IMR-90 (cell line): Measurements from ENCODE around the gene CCND1. TPM values are rescaled to one million over a fixed set of nuclear protein-coding genes. Genes with fewer than 3 reads are reported as not detected.
"Not testable (repeated sequence)": the region's sequence is repeated elsewhere in the genome, so short reads cannot be mapped to it uniquely, and the experiment has no call there.

Source experiments
- ATAC-seq: fragments of 200-7000 bp; cut with Tn5 transposase; 2 replicates; pipeline ENCODE4 v1.9.1; 2020; ENCODE audit warnings: low read depth, mild to moderate bottlenecking, moderate library complexity
- BruUV-seq: library from RNA; stranded (reverse); fragments of 400-500 nt; replicated peaks from 2 replicates; lab custom pipeline; 2021; lab: Mats Ljungman, UMichigan
- CTCF ChIA-PET: fragments of 300-600 bp; formaldehyde crosslinking; extraction: SDS; loops from one replicate; lab custom pipeline; 2021; ENCODE audit warnings: antibody characterized with exemption; lab: Yijun Ruan, JAX
- POLR2A ChIA-PET: fragments of 300-600 bp; sonication (Branson Sonifier 250); formaldehyde crosslinking; loops from one replicate; lab custom pipeline; 2022; ENCODE audit warnings: antibody characterized with exemption; ENCODE audit not compliant: unreplicated experiment; lab: Charles Lee
- DNase-seq: peaks from one replicate; pipeline ENCODE4 v3.0.0; 2013
- H2AFZ ChIP-seq: replicated peaks from 2 replicates; pipeline ENCODE3; 2013; ENCODE audit warnings: low read length, mild to moderate bottlenecking; ENCODE audit not compliant: poor library complexity
- H2AK5ac ChIP-seq: 2 replicates; pipeline ENCODE4 v1.6.1; 2013; ENCODE audit warnings: low read depth, low read length, inconsistent platforms
- H2AK9ac ChIP-seq: replicated peaks from 2 replicates; pipeline ENCODE3; 2013; ENCODE audit warnings: mild to moderate bottlenecking, low read depth, low read length, moderate library complexity; ENCODE audit not compliant: poor library complexity
- H2BK120ac ChIP-seq: 2 replicates; pipeline ENCODE4 v1.6.1; 2013; ENCODE audit warnings: low read depth, low read length, inconsistent platforms
- H2BK15ac ChIP-seq: 3 replicates; pipeline ENCODE4 v1.6.1; 2013; ENCODE audit warnings: low read depth, low read length, inconsistent platforms
- H2BK20ac ChIP-seq: 2 replicates; pipeline ENCODE4 v1.6.1; 2013; ENCODE audit warnings: low read depth, mild to moderate bottlenecking, inconsistent platforms, low read length, moderate library complexity
- H2BK5ac ChIP-seq: 2 replicates; pipeline ENCODE4 v1.6.1; 2013; ENCODE audit warnings: mild to moderate bottlenecking, low read depth, low read length, inconsistent platforms; ENCODE audit not compliant: poor library complexity, severe bottlenecking
- H3K14ac ChIP-seq: replicated peaks from 2 replicates; pipeline ENCODE4 v1.6.1; 2013; ENCODE audit warnings: low read depth, low read length, inconsistent platforms
- H3K18ac ChIP-seq: 2 replicates; pipeline ENCODE4 v1.6.1; 2013; ENCODE audit warnings: low read depth, low read length, control low read depth
- H3K23ac ChIP-seq: 2 replicates; pipeline ENCODE4 v1.6.1; 2013; ENCODE audit warnings: low read depth, low read length, inconsistent platforms
- H3K27ac ChIP-seq: 2 replicates; pipeline ENCODE4 v1.5.1; 2013; ENCODE audit warnings: mild to moderate bottlenecking, control low read depth, low read length; ENCODE audit not compliant: insufficient read depth
- H3K27me3 ChIP-seq: 2 replicates; pipeline ENCODE4 v1.6.1; 2013; ENCODE audit warnings: low read length; ENCODE audit not compliant: control insufficient read depth, insufficient read depth
- H3K36me3 ChIP-seq: 2 replicates; pipeline ENCODE4 v1.6.1; 2013; ENCODE audit warnings: low read length, mixed read lengths; ENCODE audit not compliant: control insufficient read depth, insufficient read depth
- H3K4ac ChIP-seq: 2 replicates; pipeline ENCODE4 v1.6.1; 2013; ENCODE audit warnings: low read depth, low read length, inconsistent platforms
- H3K4me1 ChIP-seq: 2 replicates; pipeline ENCODE4 v1.6.1; 2013; ENCODE audit warnings: low read length, mixed read lengths; ENCODE audit not compliant: control insufficient read depth, insufficient read depth
- H3K4me2 ChIP-seq: 2 replicates; pipeline ENCODE4 v1.6.1; 2013; ENCODE audit warnings: low read depth, mild to moderate bottlenecking, control low read depth, low read length, moderate library complexity
- H3K4me3 ChIP-seq: 2 replicates; pipeline ENCODE4 v1.5.1; 2013; ENCODE audit warnings: low read depth, mild to moderate bottlenecking, control low read depth, low read length, moderate library complexity; ENCODE audit not compliant: insufficient read depth
- H3K56ac ChIP-seq: 2 replicates; pipeline ENCODE4 v1.6.1; 2013; ENCODE audit warnings: low read length, inconsistent platforms; ENCODE audit not compliant: insufficient read depth; ENCODE audit errors: extremely low read depth
- H3K79me1 ChIP-seq, 2 experiments: 2 replicates each; pipeline ENCODE4 v1.6.1; 2013; ENCODE audit warnings: low read length in 2 of 2, inconsistent platforms in 1 of 2, low read depth in 1 of 2
- H3K9ac ChIP-seq: 2 replicates; pipeline ENCODE4 v1.6.1; 2013; ENCODE audit warnings: low read depth, low read length, control low read depth
- H3K9me1 ChIP-seq: 2 replicates; pipeline ENCODE4 v1.6.1; 2013; ENCODE audit warnings: low read length, inconsistent platforms; ENCODE audit not compliant: insufficient read depth
- H3K9me3 ChIP-seq: 2 replicates; pipeline ENCODE4 v1.6.1; 2013; ENCODE audit warnings: low read length; ENCODE audit not compliant: control insufficient read depth, insufficient read depth
- H4K20me1 ChIP-seq: 2 replicates; pipeline ENCODE4 v1.6.1; 2013; ENCODE audit warnings: low read length, inconsistent platforms; ENCODE audit not compliant: insufficient read depth
- H4K5ac ChIP-seq: 2 replicates; pipeline ENCODE4 v1.6.1; 2013; ENCODE audit warnings: mild to moderate bottlenecking, low read depth, low read length, control low read depth
- H4K8ac ChIP-seq, 2 experiments: 2 replicates each; pipeline ENCODE4 v1.6.1; 2013; ENCODE audit warnings: low read depth in 2 of 2, low read length in 2 of 2, control low read depth in 1 of 2, inconsistent platforms in 1 of 2
- H4K91ac ChIP-seq: 2 replicates; pipeline ENCODE4 v1.6.1; 2013; ENCODE audit warnings: low read depth, low read length, inconsistent platforms; ENCODE audit not compliant: insufficient read depth
- BHLHE40 ChIP-seq: fragments of 150-350 bp; IDR thresholded peaks from 2 replicates; pipeline ENCODE4 v1.6.1; 2016; ENCODE audit warnings: mild to moderate bottlenecking, low read depth, low read length
- CEBPB ChIP-seq: IDR thresholded peaks from 2 replicates; pipeline ENCODE4 v1.6.1; 2012; ENCODE audit warnings: low read depth, low read length, improper control_type of control experiment
- CHD1 ChIP-seq: IDR thresholded peaks from 2 replicates; pipeline ENCODE4 v1.6.1; 2012; ENCODE audit warnings: low read depth, low read length, improper control_type of control experiment
- NFE2L2 ChIP-seq: fragments of 150-350 bp; IDR thresholded peaks from 2 replicates; pipeline ENCODE4 v1.6.1; 2016; ENCODE audit warnings: low read depth, mild to moderate bottlenecking, low read length
- RCOR1 ChIP-seq: IDR thresholded peaks from 2 replicates; pipeline ENCODE4 v1.6.1; 2012; ENCODE audit warnings: mild to moderate bottlenecking, low read length, improper control_type of control experiment; ENCODE audit not compliant: insufficient replicate concordance
- RFX5 ChIP-seq: IDR thresholded peaks from 2 replicates; pipeline ENCODE4 v1.8.0; 2012; ENCODE audit warnings: low read depth, mild to moderate bottlenecking, low read length, moderate library complexity
- WGBS, 2 experiments: methylation state at CpG; one replicate each; pipeline versions ENCODE4 v1.1.5 to v1.1.7; 2013; ENCODE audit warnings: missing lambda C conversion rate in 2 of 2; ENCODE audit not compliant: insufficient read length in 1 of 2; ENCODE audit errors: extremely low coverage in 2 of 2; 5-methylcytosine and 5-hydroxymethylcytosine counted together
- dilution Hi-C: fragments of 300-500 bp; cut with HindIII; formaldehyde crosslinking; loops from one replicate; pipeline ENCODE4 v1.14.3; 2018; ENCODE audit warnings: low sequenced_read_pairs; ENCODE audit not compliant: unreplicated experiment
- in situ Hi-C: fragments of 300-500 bp; cut with MboI; formaldehyde crosslinking; loops from 3 replicates; pipeline ENCODE4 v1.14.3; 2019; ENCODE audit warnings: low sequenced_read_pairs, inconsistent platforms, mixed read lengths
- intact Hi-C: fragments of 100-400 bp; cut with micrococcal nuclease; formaldehyde crosslinking; loops from 2 replicates; pipeline ENCODE4 v1.10.0; 2022
- polyA plus RNA-seq, 3 experiments: library from polyadenylated mRNA; depleted of rRNA; stranded (reverse); fragments of >200 nt; gene quantifications; 2 replicates each; pipeline ENCODE4 v1.2.3, GENCODE V29; 2012; ENCODE audit warnings: low replicate concordance in 1 of 3
- total RNA-seq: library from RNA; depleted of rRNA; stranded (reverse); fragments of >200 nt; gene quantifications from 2 replicates; pipeline ENCODE4 v1.2.3, GENCODE V29; 2012
- TF ChIP-seq, protein P1 (sequence below): fragments of 150-350 bp; IDR thresholded peaks from 2 replicates; pipeline ENCODE4 v1.6.1; 2016; ENCODE audit warnings: low read depth, mild to moderate bottlenecking, low read length, moderate library complexity, borderline replicate concordance
- TF ChIP-seq, protein P2 (sequence below): fragments of 150-350 bp; IDR thresholded peaks from 2 replicates; pipeline ENCODE4 v1.6.1; 2017; ENCODE audit warnings: mild to moderate bottlenecking, antibody characterized with exemption, low read length, low read depth

CCND1 gene
- total and polyA plus RNA-seq, 2 of the 4 experiments (the other 2 are of a cell fraction) = 481 to 748 TPM

GRCh38 chr11:69695581-69695980 lies 54.6 kb downstream of the CCND1 start:
- no peak overlapping the region for H3K4me2 ChIP-seq
- H2AFZ ChIP-seq = no peak overlapping the region
- H4K5ac ChIP-seq = no peak overlapping the region
- H2BK20ac ChIP-seq = no peak overlapping the region
- no peak overlapping the region for H3K14ac ChIP-seq
- in situ Hi-C loops = no loop called here
- H4K91ac ChIP-seq = no peak overlapping the region
- no peak overlapping the region for H2AK9ac ChIP-seq
- no peak for ATAC-seq
- WGBS, 2 experiments = no CpG with 5 or more reads among the region's 7 CpGs
- H3K9ac ChIP-seq = no peak overlapping the region
- H3K18ac ChIP-seq = no peak overlapping the region
- H3K4ac ChIP-seq = no peak overlapping the region
- intact Hi-C loops = no loop called here
- no peaks in the 10 kb centered on the region for H4K20me1 ChIP-seq
- no peak overlapping the region for H4K8ac ChIP-seq
- CTCF ChIA-PET = no interaction called here
- no peak overlapping the region for H3K23ac ChIP-seq
- H3K56ac ChIP-seq = no peak overlapping the region
- no peaks in the 10 kb centered on the region for H3K36me3 ChIP-seq
- H3K27ac ChIP-seq = no peak overlapping the region
- no TSS peak for BruUV-seq
- no peak overlapping the region for H2BK15ac ChIP-seq
- no peaks in the 10 kb centered on the region for H3K9me1 ChIP-seq
- POLR2A ChIA-PET = no interaction called here
- no peak overlapping the region for H2BK5ac ChIP-seq
- peaks cover 5% of the 10 kb centered on the region for H3K9me3 ChIP-seq
- H2BK120ac ChIP-seq = no peak overlapping the region
- H2AK5ac ChIP-seq = no peak overlapping the region
- H3K4me3 ChIP-seq = no peak overlapping the region
- H3K4me1 ChIP-seq = no peaks in the 10 kb centered on the region
- dilution Hi-C loops = no loop called here
- no peaks in the 10 kb centered on the region for H3K79me1 ChIP-seq
- no peak for DNase-seq
- H3K27me3 ChIP-seq = peaks cover 32% of the 10 kb centered on the region
- TF ChIP-seq RCOR1 = no peak
- TF ChIP-seq, protein P1, sequence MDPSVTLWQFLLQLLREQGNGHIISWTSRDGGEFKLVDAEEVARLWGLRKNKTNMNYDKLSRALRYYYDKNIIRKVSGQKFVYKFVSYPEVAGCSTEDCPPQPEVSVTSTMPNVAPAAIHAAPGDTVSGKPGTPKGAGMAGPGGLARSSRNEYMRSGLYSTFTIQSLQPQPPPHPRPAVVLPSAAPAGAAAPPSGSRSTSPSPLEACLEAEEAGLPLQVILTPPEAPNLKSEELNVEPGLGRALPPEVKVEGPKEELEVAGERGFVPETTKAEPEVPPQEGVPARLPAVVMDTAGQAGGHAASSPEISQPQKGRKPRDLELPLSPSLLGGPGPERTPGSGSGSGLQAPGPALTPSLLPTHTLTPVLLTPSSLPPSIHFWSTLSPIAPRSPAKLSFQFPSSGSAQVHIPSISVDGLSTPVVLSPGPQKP = no peak
- no peak for TF ChIP-seq CEBPB
- no peak for TF ChIP-seq CHD1
- no peak for TF ChIP-seq NFE2L2
- TF ChIP-seq BHLHE40 = no peak
- TF ChIP-seq, protein P2, sequence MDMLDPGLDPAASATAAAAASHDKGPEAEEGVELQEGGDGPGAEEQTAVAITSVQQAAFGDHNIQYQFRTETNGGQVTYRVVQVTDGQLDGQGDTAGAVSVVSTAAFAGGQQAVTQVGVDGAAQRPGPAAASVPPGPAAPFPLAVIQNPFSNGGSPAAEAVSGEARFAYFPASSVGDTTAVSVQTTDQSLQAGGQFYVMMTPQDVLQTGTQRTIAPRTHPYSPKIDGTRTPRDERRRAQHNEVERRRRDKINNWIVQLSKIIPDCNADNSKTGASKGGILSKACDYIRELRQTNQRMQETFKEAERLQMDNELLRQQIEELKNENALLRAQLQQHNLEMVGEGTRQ = no peak
- TF ChIP-seq RFX5 = no peak

DNA sequence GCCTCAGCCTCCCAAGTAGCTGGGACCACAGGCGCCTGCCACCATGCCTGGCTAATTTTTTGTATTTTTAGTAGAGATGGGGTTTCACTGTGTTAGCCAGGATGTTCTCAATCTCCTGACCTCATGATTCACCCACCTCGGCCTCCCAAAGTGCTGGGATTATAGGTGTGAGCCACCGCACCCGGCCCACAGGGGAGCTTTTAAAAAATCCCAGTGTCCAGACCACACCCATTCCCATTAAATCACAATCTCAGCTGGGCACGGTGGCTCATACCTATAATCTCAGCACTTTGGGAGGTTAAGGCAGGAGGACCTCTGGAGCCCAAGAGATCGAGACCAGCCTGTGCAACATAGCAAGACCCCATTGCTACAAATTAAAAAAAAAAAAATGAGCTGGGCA lies 55.0 kb downstream of the CCND1 start:
- H2AFZ ChIP-seq, H3K27ac ChIP-seq, H3K4me1 ChIP-seq, BruUV-seq, H2AK5ac ChIP-seq, H4K91ac ChIP-seq, H4K5ac ChIP-seq, H2BK15ac ChIP-seq, H3K4me2 ChIP-seq, H3K23ac ChIP-seq, in situ Hi-C loops, POLR2A ChIA-PET, DNase-seq, H2BK5ac ChIP-seq, H3K14ac ChIP-seq, H3K36me3 ChIP-seq, H3K18ac ChIP-seq, H3K9me3 ChIP-seq, intact Hi-C loops, H4K20me1 ChIP-seq, H2BK20ac ChIP-seq, H3K9ac ChIP-seq, CTCF ChIA-PET, H3K9me1 ChIP-seq, dilution Hi-C loops, H3K4ac ChIP-seq, H2BK120ac ChIP-seq, H2AK9ac ChIP-seq, H3K79me1 ChIP-seq, ATAC-seq, H4K8ac ChIP-seq, H3K56ac ChIP-seq, H3K4me3 ChIP-seq: not testable (repeated sequence)
- WGBS, 2 experiments = no CpG with 5 or more reads among the region's 6 CpGs
- H3K27me3 ChIP-seq = peaks cover 32% of the 10 kb centered on the region
